Left lung (tissue), 10 donors: Measurements from ENCODE around the gene SEMA3B. TPM values are rescaled to one million over a fixed set of nuclear protein-coding genes. Genes with fewer than 3 reads are reported as not detected.
"Not testable (repeated sequence)": the region's sequence is repeated elsewhere in the genome, so short reads cannot be mapped to it uniquely, and the experiment has no call there.

Experiments
- ATAC-seq: fragments of 200-7000 bp; cut with Tn5 transposase; one replicate; pipeline ENCODE4 v1.9.1; 2020; ENCODE audit warnings: moderate library complexity
- DNase-seq, 4 donors: peaks; one replicate each; pipeline ENCODE4 v3.0.0-alpha.2; 2013 to 2020
- H3K27ac ChIP-seq, 2 donors: fragments of 200-600 bp; sonication (generic) in 1 of 2; one replicate each; pipeline versions ENCODE4 v1.5.0 to v1.8.0; 2020 to 2021
- H3K27me3 ChIP-seq, 2 donors: fragments of 200-600 bp; sonication (generic) in 1 of 2; one replicate each; pipeline versions ENCODE4 v1.5.0 to v1.8.0; 2020 to 2021
- H3K36me3 ChIP-seq, 2 donors: fragments of 200-600 bp; sonication (generic) in 1 of 2; one replicate each; pipeline versions ENCODE4 v1.5.0 to v1.8.0; 2020 to 2021
- H3K4me1 ChIP-seq, 2 donors: fragments of 200-600 bp; one replicate each; pipeline ENCODE4 v1.8.0; 2021
- H3K4me3 ChIP-seq, 2 donors: fragments of 200-600 bp; sonication (generic) in 1 of 2; one replicate each; pipeline versions ENCODE4 v1.5.0 to v1.8.0; 2020 to 2021; ENCODE audit warnings: mild to moderate bottlenecking in 1 of 2
- H3K9me3 ChIP-seq, 2 donors: fragments of 200-600 bp; sonication (generic) in 1 of 2; one replicate each; pipeline versions ENCODE4 v1.5.0 to v1.8.0; 2020 to 2021
- intact Hi-C, 2 donors: fragments of 100-400 bp; cut with DNase I; formaldehyde crosslinking; loops; one replicate each; pipeline versions ENCODE4 v1.11.2 to v1.14.2; 2022
- polyA plus RNA-seq, 6 donors: library from polyadenylated mRNA; unstranded; fragments of 120-200 nt; gene quantifications; one replicate each; pipeline ENCODE4 v1.2.1, GENCODE V29; 2013; ENCODE audit not compliant: insufficient read length in 6 of 6
- total RNA-seq, 2 donors: library from RNA; stranded (reverse); fragmentation: NEBNext Ultra II Directional; extraction: Animal tissue kit (Norgen Biotek cat#: 25700); gene quantifications; one replicate each; pipeline ENCODE4 v1.2.1, GENCODE V29; 2021
- TF ChIP-seq, protein P1 (sequence below), 2 donors: fragments of 200-600 bp; sonication (generic) in 1 of 2; IDR thresholded peaks; one replicate each; pipeline versions ENCODE4 v1.5.0 to v1.8.0; 2021; ENCODE audit warnings: antibody characterized with exemption in 2 of 2
- donor health status: DM: no; HTN: yes; CAD: no.
- donor health status: DM: no; HTN: no; CAD: no.

Gene SEMA3B
- total and polyA plus RNA-seq, 8 donors = 20.6 to 92.7 (median 28.2) TPM

DNA sequence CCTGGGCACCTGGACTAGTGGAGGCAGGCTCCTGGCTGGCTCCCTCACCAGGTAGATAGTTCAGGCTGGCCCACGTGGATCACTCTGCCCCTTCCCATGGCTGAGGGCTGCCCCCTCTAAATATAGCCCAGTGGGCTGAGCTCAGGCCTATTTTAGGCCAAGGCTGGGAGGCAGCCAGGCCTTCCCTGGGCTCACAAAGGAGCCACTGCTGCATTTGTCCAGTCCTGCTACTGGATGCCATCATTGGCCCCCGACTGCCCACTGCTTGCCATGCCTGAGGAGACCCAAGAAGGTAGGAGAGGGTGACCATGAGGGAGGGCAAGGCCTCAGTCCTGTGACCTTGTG, 9.9 kb downstream of the SEMA3B start, which contains the start of gene LSMEM2:
TSS of gene LSMEM2 (plus strand) at position 208 of the 345 bp plus-strand sequence. CDS start at position 235, 27 bp downstream.
- no peak within 1 kb of the TSS for H3K4me3 ChIP-seq
- TF ChIP-seq, protein P1, sequence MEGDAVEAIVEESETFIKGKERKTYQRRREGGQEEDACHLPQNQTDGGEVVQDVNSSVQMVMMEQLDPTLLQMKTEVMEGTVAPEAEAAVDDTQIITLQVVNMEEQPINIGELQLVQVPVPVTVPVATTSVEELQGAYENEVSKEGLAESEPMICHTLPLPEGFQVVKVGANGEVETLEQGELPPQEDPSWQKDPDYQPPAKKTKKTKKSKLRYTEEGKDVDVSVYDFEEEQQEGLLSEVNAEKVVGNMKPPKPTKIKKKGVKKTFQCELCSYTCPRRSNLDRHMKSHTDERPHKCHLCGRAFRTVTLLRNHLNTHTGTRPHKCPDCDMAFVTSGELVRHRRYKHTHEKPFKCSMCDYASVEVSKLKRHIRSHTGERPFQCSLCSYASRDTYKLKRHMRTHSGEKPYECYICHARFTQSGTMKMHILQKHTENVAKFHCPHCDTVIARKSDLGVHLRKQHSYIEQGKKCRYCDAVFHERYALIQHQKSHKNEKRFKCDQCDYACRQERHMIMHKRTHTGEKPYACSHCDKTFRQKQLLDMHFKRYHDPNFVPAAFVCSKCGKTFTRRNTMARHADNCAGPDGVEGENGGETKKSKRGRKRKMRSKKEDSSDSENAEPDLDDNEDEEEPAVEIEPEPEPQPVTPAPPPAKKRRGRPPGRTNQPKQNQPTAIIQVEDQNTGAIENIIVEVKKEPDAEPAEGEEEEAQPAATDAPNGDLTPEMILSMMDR (IDR thresholded peaks at IDR 0.05) = no peak
- H3K4me1 ChIP-seq = peaks cover 0 to 11% of the 10 kb centered on the region in 2 donors
- H3K9me3 ChIP-seq = no peaks in the 10 kb centered on the region
- peaks cover 0 to 10% of the 10 kb centered on the region in 2 donors for H3K36me3 ChIP-seq
- H3K27me3 ChIP-seq = peaks cover 0 to 41% of the 10 kb centered on the region in 2 donors
- intact Hi-C loops = no loop called here
- peak in 1 of 4 donors; percentile 36 for DNase-seq
- H3K27ac ChIP-seq = no peak within 1 kb of the TSS
- ATAC-seq = no peak

DNA sequence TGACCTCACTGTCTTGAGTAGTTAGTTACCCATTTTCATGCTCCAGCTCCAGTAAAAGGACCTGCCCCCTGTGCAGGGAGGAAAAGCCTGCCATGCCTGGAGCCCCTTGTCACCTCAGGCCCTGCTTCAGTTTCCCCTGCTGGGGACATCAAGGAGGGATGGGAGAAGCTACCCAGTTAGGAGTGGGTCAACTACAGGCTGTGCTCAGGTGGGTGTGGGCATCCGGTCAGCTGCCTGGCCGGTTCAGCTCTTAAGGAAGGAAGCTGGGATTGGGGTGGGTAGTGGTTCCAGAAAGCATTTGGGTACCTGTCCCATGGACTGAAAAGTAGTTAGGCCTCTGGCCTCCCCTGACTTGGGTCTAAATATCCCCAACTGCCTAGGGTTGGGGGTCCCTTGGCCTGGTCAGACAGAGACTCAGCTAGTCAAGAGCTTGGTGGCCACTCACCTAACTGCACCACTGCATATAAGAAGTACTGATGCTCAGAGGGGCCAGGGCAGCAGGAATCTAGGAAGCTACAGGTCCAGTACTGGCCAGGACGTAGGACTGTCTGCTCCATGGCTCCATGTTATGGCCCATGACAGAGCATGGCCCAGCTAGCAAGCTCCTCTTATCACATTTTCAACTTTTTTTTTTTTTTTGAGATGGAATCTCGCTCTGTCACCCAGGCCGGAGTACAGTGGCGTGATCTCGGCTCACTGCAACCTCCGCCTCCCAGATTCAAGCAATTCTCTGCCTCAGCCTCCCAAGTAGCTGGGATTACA, 10.5 kb downstream of the SEMA3B start:
- intact Hi-C loops = no loop called here
- Histone ChIP-seq H3K27ac (no peak overlapping the region), H3K4me1 (peaks cover 0 to 5% of the 10 kb centered on the region in 2 donors), H3K9me3 (no peaks in the 10 kb centered on the region), H3K4me3 (no peak overlapping the region), H3K27me3 (peaks cover 0 to 35% of the 10 kb centered on the region in 2 donors), H3K36me3 (peaks cover 0 to 10% of the 10 kb centered on the region in 2 donors)
- TF ChIP-seq, protein P1 (IDR thresholded peaks at IDR 0.05) = no peak
- no peak for ATAC-seq
- DNase-seq = peak in 1 of 4 donors; percentile 26

DNA sequence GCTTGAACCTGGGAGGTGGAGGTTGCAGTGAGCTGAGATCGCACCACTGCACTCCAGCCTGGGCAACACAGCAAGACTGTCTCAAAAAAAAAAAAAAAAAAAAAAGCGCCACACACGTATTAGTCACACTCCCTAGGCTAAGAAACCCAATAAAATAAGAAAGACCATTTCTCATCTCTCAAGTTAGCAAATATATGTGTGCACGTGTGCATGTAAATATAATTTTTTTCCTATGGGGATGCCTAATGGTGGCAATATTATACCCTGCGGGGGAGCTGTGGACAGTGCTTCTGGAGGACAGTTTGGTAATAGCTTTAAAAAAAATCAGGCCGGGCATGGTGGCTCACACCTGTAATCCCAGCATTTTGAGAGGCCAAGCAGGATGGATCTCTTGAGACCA, 15.2 kb downstream of the SEMA3B start:
- intact Hi-C loops = not testable (repeated sequence)

DNA sequence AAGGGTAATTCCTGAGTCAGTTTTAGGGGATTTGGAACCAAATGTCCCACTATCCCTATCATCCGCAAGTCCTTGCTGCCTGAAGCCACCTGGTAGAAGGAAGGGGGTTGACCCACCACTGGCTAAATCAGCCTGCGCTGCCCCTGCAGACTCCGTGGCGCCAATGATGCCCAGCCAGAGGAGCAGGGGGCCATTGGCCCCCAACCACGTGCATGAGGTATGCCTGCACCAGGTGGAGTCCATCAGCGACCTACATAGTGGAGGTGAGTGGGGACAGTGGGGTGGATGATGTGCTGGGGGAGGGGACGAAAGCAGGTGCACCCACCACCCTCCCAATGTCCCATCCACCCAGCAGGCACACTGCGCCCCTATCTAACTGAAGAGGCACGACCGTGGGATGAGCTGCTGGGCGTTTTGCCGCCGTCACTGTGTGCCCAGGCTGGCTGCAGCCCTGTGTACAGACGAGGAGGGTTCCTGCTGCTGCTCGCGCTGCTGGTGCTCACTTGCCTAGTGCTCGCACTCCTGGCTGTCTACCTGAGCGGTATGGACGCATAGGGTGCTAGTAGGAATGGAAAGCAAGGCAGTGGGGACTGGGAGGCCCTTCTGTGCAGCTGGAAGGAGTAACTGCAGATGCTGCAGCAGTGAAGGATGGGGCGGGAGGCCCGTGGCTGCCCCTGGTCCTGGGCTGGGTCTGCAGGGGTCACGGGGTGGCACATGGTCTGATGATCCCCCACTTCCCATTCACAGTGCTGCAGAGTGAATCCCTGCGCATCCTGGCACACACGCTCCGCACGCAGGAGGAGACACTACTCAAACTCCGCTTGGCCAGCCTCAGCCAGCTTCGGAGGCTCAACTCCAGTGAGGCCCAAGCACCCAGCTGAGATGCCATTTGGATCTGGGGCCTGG, 17.6 kb downstream of the SEMA3B start:
- no peaks in the 10 kb centered on the region for H3K9me3 ChIP-seq
- no peak overlapping the region for H3K27ac ChIP-seq
- H3K4me1 ChIP-seq = peaks cover 5 to 7% of the 10 kb centered on the region in 2 donors
- no peaks in the 10 kb centered on the region for H3K27me3 ChIP-seq
- intact Hi-C loops = no loop called here
- H3K36me3 ChIP-seq = peaks cover 0 to 48% of the 10 kb centered on the region in 2 donors
- DNase-seq (peak in 1 of 4 donors; percentile 65), ATAC-seq (no peak)
- no peak overlapping the region for H3K4me3 ChIP-seq
- TF ChIP-seq, protein P1 (IDR thresholded peaks at IDR 0.05) = no peak

More for the DNA sequence above, 15.2 kb downstream of the SEMA3B start:
- not testable (repeated sequence) for H3K27ac ChIP-seq, H3K4me1 ChIP-seq, ATAC-seq, H3K27me3 ChIP-seq, DNase-seq, H3K4me3 ChIP-seq, H3K9me3 ChIP-seq
- peaks cover 0 to 33% of the 10 kb centered on the region in 2 donors for H3K36me3 ChIP-seq

DNA sequence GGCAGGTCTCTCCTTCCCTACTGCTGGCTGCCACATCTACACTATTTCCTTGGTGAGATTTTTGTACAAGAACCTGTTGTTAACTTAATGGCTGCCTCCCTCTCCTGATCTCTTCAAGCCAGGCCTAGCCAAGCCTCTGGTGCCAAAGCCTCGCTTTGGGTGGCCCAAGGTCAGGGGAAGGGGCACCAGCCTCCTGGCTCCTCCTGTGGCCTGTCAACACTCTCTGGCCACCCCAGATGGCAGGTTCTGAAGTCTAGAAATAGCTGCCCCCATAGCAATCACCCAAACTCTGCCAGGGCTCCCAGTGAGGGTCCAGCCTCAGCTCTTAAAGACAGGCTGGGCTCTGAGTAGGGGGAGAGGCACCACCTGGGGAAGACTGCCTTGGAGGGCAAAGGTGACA, 18.3 kb downstream of the SEMA3B start:
- intact Hi-C loops = no loop called here
- no peak for ATAC-seq
- H3K4me3 ChIP-seq = no peak overlapping the region

More for the DNA sequence above, 18.3 kb downstream of the SEMA3B start:
- DNase-seq = no peak
- Histone ChIP-seq H3K27me3 (no peaks in the 10 kb centered on the region), H3K4me1 (peaks cover 5 to 9% of the 10 kb centered on the region in 2 donors), H3K9me3 (no peaks in the 10 kb centered on the region), H3K36me3 (peaks cover 0 to 48% of the 10 kb centered on the region in 2 donors), H3K27ac (no peak overlapping the region)
- TF ChIP-seq, protein P1 (IDR thresholded peaks at IDR 0.05) = no peak
